Eye (tissue), 1 donor: ENCODE measurements around the gene RAP1GAP.
"Not testable (repeated sequence)": the region's sequence is repeated elsewhere in the genome, so short reads cannot be mapped to it uniquely, and the experiment has no call there.

Source experiments
- DNase-seq: peaks from one replicate; pipeline ENCODE4 v3.0.0-alpha.2; 2015

RAP1GAP gene

DNA sequence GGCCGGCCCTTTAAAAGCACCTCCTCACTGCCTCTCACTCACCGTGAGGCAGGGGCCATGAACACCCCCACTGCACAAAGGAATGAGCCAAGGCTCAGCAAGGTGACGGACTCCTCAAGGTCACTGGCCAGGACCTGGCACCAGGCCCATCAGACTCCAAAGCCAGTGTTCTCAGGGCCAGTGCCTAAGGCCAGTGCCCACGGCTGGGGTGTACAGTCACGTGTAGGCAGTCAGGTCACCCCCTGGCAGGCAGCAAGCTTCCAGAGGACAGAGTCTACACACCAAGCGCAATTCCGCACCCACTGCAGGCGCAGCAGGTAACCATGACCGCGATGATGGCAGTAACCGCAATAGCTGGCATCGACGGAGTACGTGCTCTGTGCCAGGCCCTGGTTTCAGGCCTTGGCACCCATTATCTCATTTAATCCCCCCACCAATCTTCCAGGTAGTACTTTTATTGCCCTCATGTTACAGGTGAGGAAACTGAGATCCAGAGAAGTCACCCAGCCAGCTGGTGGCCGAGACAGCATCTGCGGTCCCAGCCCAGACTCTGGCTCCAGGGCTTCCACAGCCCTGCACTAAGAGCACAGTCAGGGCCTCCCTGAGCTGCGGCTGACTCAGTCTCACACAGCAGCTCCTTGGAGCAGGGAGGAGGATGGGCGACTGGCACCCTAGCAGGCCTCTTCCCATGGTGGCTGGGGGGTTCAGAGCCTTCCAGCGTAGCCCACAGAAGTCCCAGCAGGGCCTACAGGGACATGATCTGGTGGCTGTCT is 27.0 kb downstream of the RAP1GAP start:
- DNase-seq = no peak

DNA sequence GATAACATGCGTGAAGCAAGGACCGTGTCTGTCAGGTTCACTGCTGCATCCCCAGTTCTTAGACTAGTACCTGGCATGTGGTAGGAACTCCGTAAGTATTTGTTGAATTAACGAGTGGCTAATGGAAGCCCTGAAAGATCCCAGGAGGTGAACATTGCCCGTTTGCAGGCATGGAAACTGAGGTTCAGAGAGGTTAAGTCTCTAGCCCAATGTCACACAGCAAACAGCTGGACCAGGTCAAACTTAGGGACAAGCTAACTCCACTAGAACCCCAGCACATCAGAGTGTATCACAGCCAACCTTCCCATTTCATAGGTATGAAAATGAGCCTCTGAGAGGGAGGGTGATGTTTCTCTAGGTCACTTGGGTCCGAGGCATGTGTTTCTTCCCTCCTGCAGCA is 27.6 kb downstream of the RAP1GAP start:
- DNase-seq = no peak

GRCh38 chr1:21641076-21641475 is 28.1 kb downstream of the RAP1GAP start:
- DNase-seq = no peak

DNA sequence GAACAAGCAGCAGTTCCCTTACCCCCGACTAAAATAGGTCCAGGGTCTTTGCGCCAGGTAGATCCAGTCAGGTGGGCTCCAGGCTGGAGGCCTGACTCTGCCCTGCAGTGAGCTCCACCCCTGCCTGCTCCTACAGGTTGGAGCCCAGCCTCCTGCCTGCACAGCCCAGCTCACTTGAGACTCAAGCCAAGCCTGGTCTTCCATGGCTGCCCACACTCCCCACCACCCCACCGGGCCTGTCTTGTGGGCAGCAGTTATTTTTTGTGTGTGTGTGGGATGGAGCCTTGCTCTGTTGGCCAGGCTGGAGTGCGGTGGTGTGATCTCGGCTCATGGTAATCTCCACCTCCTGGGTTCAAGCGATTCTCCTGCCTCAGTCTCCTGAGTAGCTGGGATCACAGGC is 28.5 kb downstream of the RAP1GAP start:
- no peak for DNase-seq

- no peak for DNase-seq
Measured at GRCh38 chr1:21639594-21640041, 29.5 kb downstream of the RAP1GAP start.

GRCh38 chr1:21638531-21639341 is 30.4 kb downstream of the RAP1GAP start:
- DNase-seq = no peak

DNA sequence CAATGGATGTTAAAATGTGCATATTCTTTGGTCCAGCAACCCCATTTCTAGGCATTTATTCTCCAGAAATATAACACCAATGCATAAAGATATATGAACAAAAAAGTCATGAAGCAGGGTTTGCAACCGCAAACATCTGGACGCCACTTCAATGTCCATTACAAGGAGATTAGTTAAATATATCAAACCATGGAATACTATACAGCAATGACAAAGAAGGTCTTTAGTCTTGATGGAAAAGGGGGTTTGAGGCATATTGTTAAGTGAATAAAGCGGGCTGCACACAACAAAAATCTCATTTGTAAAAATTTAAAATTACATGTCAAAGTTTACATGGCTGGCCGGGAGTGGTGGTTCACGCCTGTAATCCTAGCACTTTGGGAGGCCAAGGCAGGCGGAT is 31.6 kb downstream of the RAP1GAP start:
- no peak for DNase-seq

GRCh38 chr1:21636029-21636428 is 33.1 kb downstream of the RAP1GAP start:
- DNase-seq = no peak

GRCh38 chr1:21634806-21635535 is 34.2 kb downstream of the RAP1GAP start:
- no peak for DNase-seq

DNA sequence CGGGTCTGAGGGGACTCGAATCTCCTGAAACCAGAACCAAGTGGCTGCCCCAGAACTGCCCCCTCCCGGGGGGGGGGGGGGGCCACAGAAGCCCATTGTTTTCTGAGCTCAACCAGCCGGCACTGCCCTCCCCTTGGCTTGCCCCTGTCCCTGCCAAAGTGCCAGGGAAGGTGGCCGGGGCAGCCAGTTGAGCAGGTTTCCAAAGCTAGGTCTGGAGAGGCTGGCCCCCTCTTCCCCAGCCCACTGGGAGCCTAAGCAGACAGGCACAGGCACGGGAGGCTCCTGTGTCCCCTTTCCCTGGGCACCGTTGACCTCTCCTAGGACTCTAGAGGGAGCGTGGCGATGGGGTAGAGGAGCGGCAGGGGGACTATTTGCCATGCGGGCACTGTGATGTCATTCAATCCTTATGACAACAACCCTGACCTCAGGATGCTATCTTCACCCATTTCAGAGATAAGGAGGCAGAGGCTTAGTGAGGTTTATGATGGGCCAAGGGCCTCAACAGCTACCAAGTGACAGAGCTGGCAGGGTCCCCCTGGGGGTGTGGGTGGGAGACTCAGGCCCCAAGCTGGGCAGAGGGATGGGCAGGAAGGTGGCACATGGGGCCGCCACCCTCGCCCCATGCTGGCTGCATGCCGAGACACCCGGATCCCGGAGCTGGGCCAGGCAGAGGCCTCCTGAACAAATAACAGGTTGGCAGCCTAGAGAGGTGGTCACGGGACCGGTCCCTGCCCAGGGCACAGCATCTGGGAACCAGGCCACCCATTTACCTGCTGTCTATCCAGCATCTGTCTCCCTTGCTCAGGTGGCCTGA is 35.0 kb downstream of the RAP1GAP start:
- DNase-seq = no peak

DNA sequence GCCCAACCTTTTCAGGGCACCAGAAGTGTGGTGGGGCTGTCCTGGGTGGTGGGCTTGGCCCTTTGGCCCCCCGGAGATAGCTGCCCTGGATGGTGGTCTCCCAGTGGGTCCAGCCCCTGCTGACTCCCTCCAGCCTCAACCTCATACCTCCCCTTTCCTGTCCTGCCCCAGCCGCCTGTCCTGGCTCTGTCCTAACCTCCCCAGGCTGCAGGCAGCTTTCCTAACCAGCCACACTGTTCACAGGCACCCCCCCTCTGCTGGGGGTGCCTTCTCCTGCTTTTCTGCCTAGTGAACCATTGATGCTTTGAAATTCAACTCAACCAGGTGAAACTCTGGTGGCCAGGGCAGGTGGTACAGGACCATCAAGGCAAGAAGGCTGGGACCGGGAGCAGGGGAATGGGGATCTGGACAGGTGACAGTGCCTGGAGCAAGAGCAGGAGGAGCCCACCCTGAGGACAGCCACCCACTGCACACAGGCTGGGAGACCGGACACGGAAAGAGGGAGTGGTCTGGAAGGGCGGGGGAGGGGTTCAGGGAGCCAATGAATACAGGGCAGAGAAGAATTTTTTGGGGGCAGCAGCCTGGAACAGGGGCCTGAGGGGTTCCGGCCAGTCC is 35.9 kb downstream of the RAP1GAP start:
- DNase-seq = no peak

DNA sequence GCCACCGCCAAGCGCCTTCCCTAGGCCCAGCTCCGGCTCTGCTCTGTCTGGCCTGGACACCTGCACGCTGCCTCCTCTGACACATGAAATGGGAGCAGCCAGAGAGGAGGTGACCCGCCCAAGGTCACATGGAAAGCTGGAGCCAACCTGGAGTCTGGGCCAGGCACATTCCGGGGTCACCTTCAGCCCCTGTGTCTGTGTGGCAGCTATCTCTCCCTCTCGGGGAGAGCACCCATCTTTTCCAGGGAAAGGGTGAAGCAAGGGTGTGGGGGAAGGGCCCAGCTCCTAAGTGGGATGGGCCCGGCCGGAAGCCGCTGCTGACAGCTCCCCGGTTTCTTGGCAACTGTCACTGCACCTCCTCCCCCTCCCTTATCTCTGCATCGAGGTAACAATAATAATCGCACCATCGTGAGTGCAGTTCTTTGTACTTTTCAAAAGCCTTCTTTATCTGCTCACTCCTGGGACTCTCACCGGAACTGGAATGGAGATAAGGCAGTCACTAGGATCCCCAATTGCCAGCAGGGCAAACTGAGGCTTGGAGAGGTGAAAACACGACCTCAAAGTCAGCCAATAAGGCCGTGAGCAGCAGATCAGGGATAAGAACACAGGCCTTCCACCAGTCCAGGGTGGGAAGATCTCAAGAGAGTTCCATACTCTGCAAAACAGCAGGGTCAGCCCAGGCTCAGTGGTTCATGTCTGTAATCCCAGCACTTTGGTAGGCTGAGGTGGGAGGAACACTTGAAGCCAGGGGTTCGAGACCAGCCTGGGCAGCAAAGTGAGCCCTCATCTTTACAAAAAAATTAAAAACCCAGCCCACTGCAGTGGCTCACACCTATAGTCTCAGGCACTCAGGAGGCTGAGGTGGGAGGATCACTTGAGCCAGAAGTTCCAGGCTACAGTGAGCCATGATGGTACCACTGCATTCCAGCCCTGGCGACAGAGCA is 36.9 kb downstream of the RAP1GAP start:
- DNase-seq = no peak

- DNase-seq = not testable (repeated sequence)
Measured at GRCh38 chr1:21631590-21631943, 37.6 kb downstream of the RAP1GAP start.

DNA sequence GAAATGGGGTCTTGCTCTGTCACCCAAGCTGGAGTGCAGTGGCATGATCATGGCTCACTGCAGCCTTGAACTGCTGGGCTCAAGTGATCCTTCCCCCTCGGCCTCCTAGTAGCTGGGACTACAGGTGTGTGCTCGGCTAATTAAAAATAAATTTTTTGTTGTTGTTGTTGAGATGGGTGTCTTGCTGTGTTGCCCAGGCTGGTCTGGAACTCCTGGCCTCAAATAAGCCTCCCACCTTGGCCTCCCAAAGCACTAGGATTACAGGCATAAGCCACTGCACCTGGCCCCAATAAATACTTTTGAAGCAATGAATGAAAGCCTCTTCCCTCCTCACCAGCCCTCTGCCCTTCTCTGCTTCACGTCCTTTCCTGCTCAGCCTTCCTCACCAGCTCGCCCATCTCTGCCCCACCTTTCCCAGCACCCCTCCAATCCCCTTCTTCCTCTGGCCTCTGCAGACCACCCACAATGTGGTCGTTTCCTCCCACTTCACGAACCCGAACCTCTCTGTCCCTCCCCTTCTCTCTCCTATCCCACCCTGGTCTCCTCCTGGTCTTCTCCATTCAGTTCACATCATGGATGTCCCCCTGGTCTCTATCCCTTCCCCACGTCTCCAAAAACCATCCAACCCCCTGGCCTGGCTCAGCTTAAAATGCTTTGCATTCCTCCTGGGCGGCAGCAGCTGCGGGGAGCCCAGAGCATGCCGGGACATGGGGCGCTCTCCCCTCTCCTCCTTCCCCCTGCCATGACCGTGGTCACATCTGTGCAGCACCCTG is 38.4 kb downstream of the RAP1GAP start:
- peak; percentile 64 for DNase-seq

DNA sequence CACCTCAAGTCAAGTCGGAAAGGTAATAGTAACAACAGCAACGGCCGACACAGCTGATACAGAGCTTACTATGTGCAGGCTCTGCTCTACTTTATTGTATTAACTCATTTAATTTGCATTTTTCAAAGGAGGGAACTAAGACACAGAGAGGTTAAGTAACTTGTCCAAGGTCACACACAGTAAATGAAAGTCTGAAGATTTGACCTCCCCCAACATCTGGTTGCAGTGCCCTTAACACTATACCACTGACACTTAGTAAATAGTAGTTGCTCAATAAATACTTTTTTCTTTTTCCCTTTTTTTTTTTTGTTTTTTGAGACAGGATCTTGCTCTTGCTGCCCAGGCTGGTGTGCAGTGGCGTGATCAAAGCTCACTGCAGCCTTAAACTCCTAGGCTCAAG is 39.2 kb downstream of the RAP1GAP start:
- DNase-seq = no peak

DNA sequence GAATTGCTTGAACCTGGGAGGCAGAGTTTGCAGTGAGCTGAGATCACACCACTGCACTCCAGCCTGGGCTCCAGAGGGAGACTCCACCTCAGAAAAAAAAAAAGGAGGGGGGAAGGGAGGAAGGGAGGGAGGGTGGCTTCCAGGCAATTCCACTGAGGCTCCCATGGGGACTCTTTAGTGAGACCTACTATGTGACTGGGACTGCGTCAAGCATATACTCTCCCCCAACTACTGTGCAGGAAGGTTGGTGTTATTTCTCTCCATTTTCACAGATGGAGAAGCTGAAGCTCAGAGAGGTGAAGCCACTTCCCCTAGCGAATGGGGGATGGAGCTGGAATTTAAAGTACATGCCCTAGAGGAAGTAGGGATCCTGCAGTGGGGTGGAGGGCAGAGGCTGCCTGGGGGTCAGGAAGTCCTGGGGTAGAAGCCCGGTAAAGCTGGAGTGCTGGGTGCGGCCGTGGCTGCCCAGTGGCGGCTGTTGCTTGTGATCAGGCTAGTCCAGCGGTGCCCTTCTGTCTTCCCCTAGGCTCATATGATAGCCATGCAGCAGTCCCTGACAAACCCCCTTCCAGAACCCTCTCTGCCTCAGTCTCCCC is 40.3 kb downstream of the RAP1GAP start:
- no peak for DNase-seq

GRCh38 chr1:21626921-21627339 is 42.2 kb downstream of the RAP1GAP start:
- no peak for DNase-seq

DNA sequence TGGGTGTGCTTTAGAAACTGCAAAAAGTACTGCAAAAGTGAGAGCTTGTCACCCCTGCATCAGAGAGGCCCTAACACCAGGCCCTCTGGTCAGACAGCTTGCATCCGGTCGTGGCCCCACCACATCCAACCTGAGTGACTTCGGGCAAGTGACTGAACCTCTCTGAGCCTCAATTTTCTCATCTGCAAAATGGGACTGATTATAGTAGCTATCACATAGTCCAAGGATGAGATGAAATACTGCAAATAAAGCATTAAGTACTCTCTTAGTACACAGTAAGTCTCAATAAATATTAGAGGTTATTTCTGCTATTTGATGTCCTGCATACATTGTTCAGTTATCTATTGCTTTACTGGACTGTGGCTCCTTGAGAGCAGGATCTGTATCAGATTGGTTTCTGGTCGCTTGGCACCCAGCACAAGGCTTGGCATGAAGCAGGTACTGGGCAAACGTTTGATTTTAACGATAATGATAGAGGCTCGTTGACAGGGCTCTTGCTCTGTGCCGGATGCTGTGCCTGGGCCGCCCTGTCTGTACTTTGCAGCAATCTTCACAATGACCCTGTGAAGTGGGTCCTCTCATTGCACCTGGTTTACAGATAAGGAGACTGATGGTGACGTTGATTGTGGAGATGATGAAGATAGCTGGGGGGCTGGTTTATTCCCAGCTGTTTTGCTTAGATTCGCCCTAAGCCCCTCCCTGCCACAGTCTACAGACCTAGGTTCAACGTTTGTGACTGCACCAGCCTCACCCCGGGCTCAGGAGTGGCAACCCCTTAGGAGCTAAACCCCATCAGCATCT is 43.6 kb downstream of the RAP1GAP start:
- DNase-seq = no peak
